Endodermal cell (in vitro differentiated cells): ENCODE measurements around the gene PXDC1. TPM values are rescaled to one million over a fixed set of nuclear protein-coding genes. Genes with fewer than 3 reads are reported as not detected.

Experiments used
- DNase-seq: peaks from one replicate; pipeline ENCODE4 v3.0.0-alpha.2; 2017
- H3K27ac ChIP-seq: 2 replicates; pipeline ENCODE4 v1.5.1; 2013; ENCODE audit warnings: mild to moderate bottlenecking, low read depth, low read length, moderate library complexity
- H3K27me3 ChIP-seq: 2 replicates; pipeline ENCODE4 v1.6.1; 2013; ENCODE audit warnings: mild to moderate bottlenecking, low read length, moderate library complexity; ENCODE audit not compliant: insufficient read depth, control insufficient read depth, poor library complexity, severe bottlenecking
- H3K36me3 ChIP-seq: 2 replicates; pipeline ENCODE4 v1.7.0; 2013; ENCODE audit warnings: mild to moderate bottlenecking, low read length, moderate library complexity; ENCODE audit not compliant: control insufficient read depth, insufficient read depth
- H3K4me1 ChIP-seq: one replicate; pipeline ENCODE4 v1.7.0; 2013; ENCODE audit warnings: low read length; ENCODE audit not compliant: control insufficient read depth, insufficient read depth
- H3K4me3 ChIP-seq: 2 replicates; pipeline ENCODE4 v1.5.1; 2013; ENCODE audit warnings: mild to moderate bottlenecking, low read length, moderate library complexity
- H3K9ac ChIP-seq: 2 replicates; pipeline ENCODE4 v1.6.1; 2013; ENCODE audit warnings: mild to moderate bottlenecking, low read length, moderate library complexity; ENCODE audit not compliant: poor library complexity, severe bottlenecking; ENCODE audit errors: extremely low read depth
- H3K9me3 ChIP-seq: 2 replicates; pipeline ENCODE4 v1.6.1; 2013; ENCODE audit warnings: mild to moderate bottlenecking, low read length, moderate library complexity; ENCODE audit not compliant: control insufficient read depth
- H3K27ac Mint-ChIP-seq: 2 replicates; pipeline ENCODE4 v1.8.0; 2020; ENCODE audit warnings: mixed read lengths
- H3K27me3 Mint-ChIP-seq: 2 replicates; pipeline ENCODE4 v1.8.0; 2021; ENCODE audit warnings: mild to moderate bottlenecking, mixed read lengths; ENCODE audit not compliant: insufficient read depth
- H3K36me3 Mint-ChIP-seq: 2 replicates; pipeline ENCODE4 v1.8.0; 2020; ENCODE audit warnings: low read depth, mixed read lengths
- H3K4me1 Mint-ChIP-seq: 2 replicates; pipeline ENCODE4 v1.8.0; 2020; ENCODE audit warnings: mixed read lengths
- H3K4me3 Mint-ChIP-seq: 2 replicates; pipeline ENCODE4 v1.8.0; 2020; ENCODE audit warnings: mild to moderate bottlenecking, moderate library complexity, mixed read lengths
- H3K9me3 Mint-ChIP-seq: 2 replicates; pipeline ENCODE4 v1.8.0; 2020; ENCODE audit warnings: mild to moderate bottlenecking, mixed read lengths
- CTCF ChIP-seq: fragments of 200-600 bp; sonication (generic); conservative IDR thresholded peaks from 2 replicates; pipeline ENCODE4 v1.5.0; 2021; ENCODE audit warnings: antibody characterized with exemption, mild to moderate bottlenecking
- WGBS, 2 experiments: methylation state at CpG; one replicate each; pipeline versions ENCODE4 v1.1.5 to v1.1.7; 2013; ENCODE audit warnings: missing lambda C conversion rate in 2 of 2, mixed read lengths in 1 of 2; ENCODE audit not compliant: insufficient coverage in 1 of 2, insufficient read length in 1 of 2; 5-methylcytosine and 5-hydroxymethylcytosine counted together
- total RNA-seq, 2 donors: library from RNA; stranded (reverse); fragmentation: NEBNext Ultra II Directional in 1 of 2; extraction: Animal tissue kit (Norgen Biotek cat#: 25700) in 1 of 2; gene quantifications; 2 replicates in 1 of 2; 3 replicates in 1 of 2; pipeline ENCODE4 v1.2.1, GENCODE V29; 2021

PXDC1 gene
- total RNA-seq, 2 donors from 2014 or later, result 3.3 to 4.6 TPM

DNA sequence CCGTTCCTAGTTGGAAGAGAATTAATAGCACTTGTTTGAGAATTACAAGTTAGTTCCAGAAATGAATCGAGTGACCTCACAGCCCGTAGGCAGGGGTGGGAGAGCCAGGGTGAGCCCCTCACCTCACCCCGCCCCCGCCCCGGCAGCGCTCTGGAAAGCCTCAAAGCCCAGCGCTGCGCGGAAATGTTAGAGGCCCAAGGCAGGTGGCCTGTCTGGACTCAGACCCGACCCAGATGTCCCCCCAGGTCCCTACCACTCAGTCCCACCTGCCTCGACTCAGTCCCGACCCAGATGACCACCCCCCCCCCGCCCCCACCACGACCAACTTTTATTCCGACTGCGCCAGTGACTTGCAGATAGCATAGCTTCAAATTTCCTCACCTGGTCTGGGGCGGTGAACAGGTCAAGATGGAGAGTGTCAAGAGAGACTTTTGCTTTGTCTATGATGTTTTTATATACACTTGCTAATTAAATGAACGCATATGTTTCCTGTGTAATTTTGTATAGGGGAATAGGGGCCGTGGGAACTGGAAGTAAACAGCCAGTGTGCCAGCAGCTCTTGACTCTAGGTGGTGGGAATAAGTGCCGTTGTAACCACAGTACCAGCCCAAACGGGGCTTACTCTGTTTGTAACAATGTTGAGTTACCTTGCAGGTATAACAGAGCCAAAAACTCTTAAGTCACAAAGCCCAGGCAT lies 1.2 kb upstream of the PXDC1 start:
- Mint-ChIP-seq H3K27me3 (peaks cover 38% of the 10 kb centered on the region), H3K4me1 (peaks cover 16% of the 10 kb centered on the region), H3K36me3 (no peaks in the 10 kb centered on the region), H3K9me3 (no peaks in the 10 kb centered on the region), H3K27ac (no peak overlapping the region), H3K4me3 (peak overlapping the region; percentile 51)
- H3K4me3 ChIP-seq, result peak overlapping the region; percentile 71
- peaks cover 43% of the 10 kb centered on the region for H3K27me3 ChIP-seq
- 56 to 70% methylated on average over 6 to 20 of the region's 22 CpGs for WGBS, 2 experiments
- H3K4me1 ChIP-seq, result no peaks in the 10 kb centered on the region
- no peak overlapping the region for H3K27ac ChIP-seq
- DNase-seq, result peak; percentile 40
- TF ChIP-seq CTCF, result no peak
- no peaks in the 10 kb centered on the region for H3K36me3 ChIP-seq
- H3K9ac ChIP-seq, result no peak overlapping the region
- H3K9me3 ChIP-seq, result no peaks in the 10 kb centered on the region

DNA sequence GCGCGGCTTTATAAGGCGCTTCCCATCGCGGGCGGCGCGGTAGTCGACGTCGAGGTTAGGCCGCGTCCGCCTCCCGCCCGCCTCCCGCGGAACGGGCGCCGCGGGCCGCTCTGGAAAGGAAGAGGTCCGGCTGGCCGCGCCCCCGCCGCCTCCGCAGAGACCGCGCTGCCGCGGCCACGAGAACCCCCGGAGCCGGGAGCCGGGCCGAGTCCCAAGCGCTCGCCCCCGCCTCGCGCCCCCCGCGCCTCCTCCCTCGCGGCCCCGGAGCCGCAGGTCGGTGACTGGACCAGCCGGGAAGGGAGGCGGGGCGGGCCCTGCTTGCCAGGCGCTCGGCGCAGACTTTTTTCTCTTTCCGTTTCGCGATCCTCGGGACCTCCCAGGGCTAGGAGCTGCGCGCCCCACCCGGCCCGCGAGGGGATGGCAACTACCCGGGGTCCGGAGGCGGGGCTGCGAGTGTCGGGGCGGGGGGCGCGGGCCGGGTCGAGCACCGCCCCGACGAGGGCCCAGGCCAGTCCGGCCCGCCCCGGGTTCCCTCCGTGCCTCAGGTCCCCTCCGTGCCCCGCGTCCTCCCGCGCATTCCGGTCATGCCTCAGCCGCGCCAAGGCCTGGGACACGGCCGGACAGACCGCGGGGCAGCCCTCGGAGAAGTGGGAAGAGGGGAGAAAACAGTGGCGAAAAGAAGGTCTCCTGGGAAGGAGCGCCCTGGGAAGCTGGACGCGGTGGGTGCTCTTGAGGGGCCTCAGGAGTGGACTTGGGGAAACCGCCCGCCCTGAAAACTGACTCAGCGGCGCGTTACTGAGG lies 417 bp upstream of the PXDC1 start:
- no peaks in the 10 kb centered on the region for H3K9me3 ChIP-seq
- Mint-ChIP-seq H3K4me1 (peaks cover 15% of the 10 kb centered on the region), H3K27me3 (peaks cover 38% of the 10 kb centered on the region), H3K9me3 (no peaks in the 10 kb centered on the region), H3K36me3 (no peaks in the 10 kb centered on the region), H3K4me3 (peak overlapping the region; percentile 51), H3K27ac (no peak overlapping the region)
- H3K27me3 ChIP-seq, result peaks cover 43% of the 10 kb centered on the region
- H3K4me3 ChIP-seq, result peak overlapping the region; percentile 71
- DNase-seq, result peak; percentile 92
- no peaks in the 10 kb centered on the region for H3K4me1 ChIP-seq
- TF ChIP-seq CTCF, result peak; percentile 58
- WGBS, 2 experiments, result 4 to 10% methylated on average over 36 to 104 of the region's 104 CpGs
- no peak overlapping the region for H3K27ac ChIP-seq
- H3K9ac ChIP-seq, result no peak overlapping the region
- no peaks in the 10 kb centered on the region for H3K36me3 ChIP-seq

DNA sequence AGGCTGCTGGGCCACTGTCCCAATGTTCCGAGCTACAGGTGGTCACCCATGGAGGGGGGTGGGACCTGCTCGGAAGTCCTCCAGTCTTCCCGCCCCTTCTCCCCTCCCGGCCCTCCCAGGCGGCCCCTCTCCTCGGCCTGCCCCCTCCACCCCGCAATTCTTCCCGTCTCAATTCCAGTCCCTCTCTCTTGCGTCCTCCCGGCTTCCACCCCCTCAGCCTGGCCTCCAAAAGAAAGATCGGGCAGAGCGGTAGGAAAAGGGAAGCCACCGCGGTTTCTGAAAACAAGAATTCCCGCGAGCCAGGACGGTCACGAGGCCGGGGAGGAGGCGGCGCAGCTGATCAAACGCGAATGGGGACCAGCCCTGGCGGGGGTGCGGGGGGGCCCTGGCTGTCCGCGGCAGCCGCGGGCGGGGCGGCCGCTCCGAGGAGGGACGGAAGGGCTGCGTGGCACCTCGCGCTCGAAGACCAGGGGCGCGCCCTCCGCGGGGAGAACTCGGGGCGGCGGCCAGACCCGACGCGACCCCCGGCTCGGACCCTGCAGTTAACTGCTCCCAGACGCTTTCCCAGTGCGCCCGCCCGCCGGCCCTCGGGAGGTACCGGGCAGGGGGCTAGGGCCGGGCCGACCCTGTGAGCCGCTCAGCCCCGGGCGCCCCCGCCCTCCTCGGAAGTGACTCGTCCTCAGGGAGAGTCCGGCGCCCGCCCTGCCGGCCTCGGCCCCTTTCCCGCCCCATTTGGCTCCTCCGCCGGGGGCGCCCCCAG lies 1.0 kb downstream of the PXDC1 start:
- peaks cover 38% of the 10 kb centered on the region for H3K27me3 Mint-ChIP-seq
- peak overlapping the region; percentile 56 for H3K4me3 Mint-ChIP-seq
- H3K4me1 ChIP-seq, result no peaks in the 10 kb centered on the region
- H3K36me3 ChIP-seq, result no peaks in the 10 kb centered on the region
- H3K27me3 ChIP-seq, result peaks cover 43% of the 10 kb centered on the region
- H3K27ac Mint-ChIP-seq, result no peak overlapping the region
- no peaks in the 10 kb centered on the region for H3K36me3 Mint-ChIP-seq
- no peaks in the 10 kb centered on the region for H3K9me3 ChIP-seq
- no peak overlapping the region for H3K9ac ChIP-seq
- no peak for TF ChIP-seq CTCF
- peak; percentile 82 for DNase-seq
- WGBS, 2 experiments, result 3 to 6% methylated on average over 24 to 74 of the region's 74 CpGs
- H3K27ac ChIP-seq, result no peak overlapping the region
- peak overlapping the region; percentile 71 for H3K4me3 ChIP-seq
- no peaks in the 10 kb centered on the region for H3K9me3 Mint-ChIP-seq
- peaks cover 4% of the 10 kb centered on the region for H3K4me1 Mint-ChIP-seq
